GM21576 (cell line): Measurements from ENCODE around the gene FAM136A.
"Not testable (repeated sequence)": the region's sequence is repeated elsewhere in the genome, so short reads cannot be mapped to it uniquely, and the experiment has no call there.

Experiments used
- ATAC-seq: cut with Tn5 transposase; IDR thresholded peaks from one replicate; pipeline ENCODE4 v1.9.1; 2021; ENCODE audit warnings: mild to moderate bottlenecking, moderate library complexity; ENCODE audit not compliant: unreplicated experiment

FAM136A gene

GRCh38 chr2:70300771-70301343 lies 1.0 kb downstream of the FAM136A start:
- no peak for ATAC-seq

- not testable (repeated sequence) for ATAC-seq
These were observed 4.0 kb downstream of the FAM136A start for GRCh38 chr2:70297828-70298227.

GRCh38 chr2:70283500-70284191 lies 18.2 kb downstream of the FAM136A start:
- ATAC-seq: no peak

GRCh38 chr2:70282439-70282838 lies 19.4 kb downstream of the FAM136A start:
- ATAC-seq: no peak

GRCh38 chr2:70280242-70280798 lies 21.5 kb downstream of the FAM136A start:
- no peak for ATAC-seq

GRCh38 chr2:70270323-70270722 lies 31.5 kb downstream of the FAM136A start:
- ATAC-seq: no peak

GRCh38 chr2:70269422-70270302 lies 32.2 kb downstream of the FAM136A start:
- ATAC-seq: not testable (repeated sequence)

- not testable (repeated sequence) for ATAC-seq
These were observed 34.9 kb downstream of the FAM136A start for GRCh38 chr2:70266925-70267324.

- no peak for ATAC-seq
These were observed 40.4 kb downstream of the FAM136A start for GRCh38 chr2:70261501-70261900.

GRCh38 chr2:70258532-70258875 lies 43.4 kb downstream of the FAM136A start:
- ATAC-seq: peak; percentile 10

GRCh38 chr2:70255637-70256314 lies 46.1 kb downstream of the FAM136A start:
- no peak for ATAC-seq

GRCh38 chr2:70250434-70250833 lies 51.4 kb downstream of the FAM136A start:
- no peak for ATAC-seq

GRCh38 chr2:70248181-70248847 lies 53.6 kb downstream of the FAM136A start, which contains the start of gene TIA1:
Gene TIA1 (minus strand): TSS chr2:70248628. CDS start chr2:70248430, 198 bp downstream.
- peak; percentile 93 for ATAC-seq

- no peak for ATAC-seq
These were observed 54.3 kb downstream of the FAM136A start for GRCh38 chr2:70247364-70248180.
